Measurements from ENCODE around the gene HIVEP3.
"Not testable (repeated sequence)": the region's sequence is repeated elsewhere in the genome, so short reads cannot be mapped to it uniquely, and the experiment has no call there.

HIVEP3 gene

DNA sequence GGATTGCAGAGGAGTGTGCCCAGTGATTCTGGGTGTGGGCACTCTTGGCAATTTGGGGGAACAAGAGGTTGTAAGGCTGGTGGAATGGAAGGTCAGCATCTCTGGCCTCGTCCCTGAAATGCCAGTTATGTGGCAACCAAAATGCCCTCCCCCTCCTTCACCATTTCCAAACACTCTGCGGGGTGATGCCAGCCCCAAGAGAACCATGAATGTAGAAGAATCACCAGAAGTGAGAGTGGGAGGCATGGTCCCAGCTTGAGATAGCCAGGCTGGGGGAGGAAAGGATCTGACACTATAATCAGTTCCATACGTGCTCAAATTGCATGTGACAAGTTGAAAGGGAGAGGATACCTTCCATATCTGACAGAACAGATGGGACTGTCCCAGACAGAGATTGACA, 345.5 kb downstream of the HIVEP3 start:
- DNase-seq, result no peak

GRCh38 chr1:41572224-41572623, 346.5 kb downstream of the HIVEP3 start:
- no peak for DNase-seq

GRCh38 chr1:41571041-41571440, 347.7 kb downstream of the HIVEP3 start:
- no peak for DNase-seq

DNA sequence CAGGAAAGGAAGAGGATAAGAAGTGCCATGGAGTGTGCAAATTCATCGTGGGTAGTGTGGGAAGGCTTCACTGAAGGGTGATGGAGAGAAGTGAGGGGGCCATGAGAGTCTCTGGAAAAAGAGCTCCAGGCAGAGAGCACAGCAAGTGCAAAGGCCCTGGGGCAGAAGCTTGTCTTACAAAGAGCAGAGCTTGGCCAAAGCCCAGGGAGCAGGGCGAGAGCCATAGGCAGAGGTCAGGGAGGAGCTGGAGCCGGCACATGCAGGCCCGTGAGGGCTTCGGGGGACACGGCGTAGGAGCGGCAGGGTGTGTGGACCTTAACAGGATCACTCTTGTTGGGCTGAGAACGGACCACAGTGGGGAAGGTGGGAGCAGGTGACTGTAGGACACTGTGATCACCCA, 350.5 kb downstream of the HIVEP3 start:
- no peak for DNase-seq

GRCh38 chr1:41566969-41567368, 351.8 kb downstream of the HIVEP3 start:
- no peak for DNase-seq

DNA sequence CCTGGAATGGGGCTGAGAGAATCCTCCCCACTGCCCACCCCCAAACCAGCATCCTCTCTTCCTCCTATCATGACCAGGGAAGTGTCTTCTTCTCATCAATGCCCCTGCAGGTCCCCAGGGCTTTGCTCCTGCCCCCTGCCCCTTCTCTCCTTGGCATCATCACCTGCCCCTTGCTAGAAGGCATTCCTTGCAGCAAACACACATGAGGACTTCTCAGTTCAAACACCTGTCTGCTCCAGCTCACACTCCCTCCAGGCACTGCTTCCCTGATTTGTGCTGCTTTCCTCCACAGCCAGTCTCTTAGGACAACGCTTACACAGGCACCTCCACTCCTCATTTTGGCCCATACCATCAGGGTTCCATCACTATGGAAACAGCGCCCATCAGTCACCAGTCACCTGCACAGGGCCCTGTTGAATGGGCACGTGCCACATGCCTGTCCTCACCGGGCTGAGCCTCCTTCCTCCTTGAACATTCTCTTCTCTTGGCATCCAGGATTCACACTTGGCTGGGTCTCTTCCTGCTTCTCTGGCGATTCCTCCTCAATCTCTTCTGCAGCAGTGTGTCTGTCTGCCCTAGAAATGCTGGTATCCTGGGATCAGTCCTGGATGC, 352.3 kb downstream of the HIVEP3 start:
- no peak for DNase-seq

GRCh38 chr1:41564741-41565475, 353.8 kb downstream of the HIVEP3 start:
- no peak for DNase-seq

DNA sequence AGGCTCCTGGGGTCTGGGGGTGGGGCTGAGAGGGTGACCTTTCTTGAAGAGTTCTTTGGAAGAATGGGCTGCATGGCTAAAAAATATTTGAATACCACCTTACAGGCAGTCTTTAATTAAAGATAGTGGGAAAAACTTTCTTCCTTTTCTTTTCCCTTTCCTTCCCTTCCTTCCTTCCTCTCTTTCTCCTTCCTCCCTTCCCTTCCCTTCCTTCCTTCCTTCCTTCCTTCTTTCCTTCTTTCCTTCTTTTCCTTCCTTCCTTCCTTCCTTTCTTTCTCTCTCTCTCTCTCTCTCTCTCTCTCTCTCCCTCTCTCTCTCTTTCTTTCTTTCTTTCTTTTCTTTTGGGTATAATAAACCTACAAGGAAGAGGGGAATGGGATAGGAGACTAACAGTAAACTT, 356.4 kb downstream of the HIVEP3 start:
- DNase-seq, result no peak

- DNase-seq, result no peak
Measured at GRCh38 chr1:41560931-41561330, 357.8 kb downstream of the HIVEP3 start.

DNA sequence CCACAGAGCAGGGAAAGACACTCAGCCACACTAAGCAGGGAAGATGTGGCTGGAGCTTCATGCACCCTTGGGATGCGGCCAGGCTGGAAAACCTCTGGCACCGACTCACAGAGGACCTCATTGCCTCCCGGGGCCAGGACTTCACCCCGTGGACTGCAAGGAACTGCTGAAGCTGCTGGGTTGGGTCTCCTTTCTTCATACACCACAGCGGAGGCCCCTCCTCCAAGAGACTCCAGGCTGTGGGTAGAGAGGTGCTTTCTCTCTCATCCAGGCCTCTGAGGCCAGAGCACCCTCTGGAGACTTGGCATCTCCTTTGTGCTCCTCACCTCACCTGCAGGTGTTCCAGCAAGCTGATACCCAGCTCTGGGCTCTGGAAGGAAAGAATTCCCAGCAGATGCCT, 358.2 kb downstream of the HIVEP3 start:
- no peak for DNase-seq

GRCh38 chr1:41559331-41559730, 359.4 kb downstream of the HIVEP3 start:
- no peak for DNase-seq

GRCh38 chr1:41558761-41559171, 360.0 kb downstream of the HIVEP3 start:
- no peak for DNase-seq

DNA sequence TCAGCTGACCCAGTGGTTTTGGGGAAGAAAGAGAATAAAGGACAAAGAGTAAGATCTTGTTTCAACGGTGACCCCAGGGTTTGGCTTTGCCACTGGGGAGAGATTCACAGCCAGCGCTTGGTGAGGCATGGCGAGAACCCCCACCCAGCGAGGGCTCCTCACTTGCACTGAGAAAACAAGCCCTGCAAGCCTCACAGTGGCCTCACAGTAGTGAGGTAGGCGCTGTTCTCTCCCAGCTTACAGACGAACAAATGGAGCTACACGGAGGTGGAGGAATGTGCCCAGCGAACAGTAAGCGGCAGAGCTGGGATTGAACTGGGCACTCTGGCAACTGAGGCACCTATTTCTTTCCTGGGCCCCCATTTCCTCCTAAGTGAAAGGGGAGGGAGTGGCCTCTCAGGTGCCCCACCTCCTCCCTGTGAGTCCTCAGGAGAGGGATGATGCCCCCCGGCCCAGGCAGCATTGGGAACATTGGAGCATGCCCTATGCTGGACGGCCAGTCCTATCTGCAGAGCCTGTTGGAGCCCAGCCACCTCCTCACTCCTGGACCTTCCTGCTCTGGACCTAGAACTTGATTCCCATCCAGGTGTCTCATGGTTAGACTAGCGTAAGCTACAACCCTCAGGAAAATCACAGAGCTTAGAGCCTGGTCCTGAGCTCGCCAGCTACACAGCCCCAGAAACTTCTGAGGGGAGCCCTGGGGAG, 360.8 kb downstream of the HIVEP3 start:
- no peak for DNase-seq

DNA sequence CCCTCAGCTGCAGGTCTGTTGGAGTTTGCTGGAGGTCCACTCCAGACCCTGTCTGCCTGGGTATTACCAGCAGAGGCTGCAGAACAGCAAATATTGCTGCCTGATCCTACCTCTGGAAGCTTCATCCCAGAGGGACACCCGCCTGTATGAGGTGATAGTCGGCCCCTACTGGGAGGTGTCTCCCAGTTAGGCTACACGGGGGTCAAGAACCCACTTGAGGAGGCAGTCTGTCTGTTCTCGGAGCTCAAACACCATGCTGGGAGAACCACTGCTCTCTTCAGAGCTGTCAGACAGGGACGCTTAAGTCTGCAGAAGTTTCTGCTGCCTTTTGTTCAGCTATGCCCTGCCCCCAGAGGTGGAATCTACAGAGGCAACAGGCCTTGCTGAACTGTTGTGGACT, 364.0 kb downstream of the HIVEP3 start:
- DNase-seq, result not testable (repeated sequence)

DNA sequence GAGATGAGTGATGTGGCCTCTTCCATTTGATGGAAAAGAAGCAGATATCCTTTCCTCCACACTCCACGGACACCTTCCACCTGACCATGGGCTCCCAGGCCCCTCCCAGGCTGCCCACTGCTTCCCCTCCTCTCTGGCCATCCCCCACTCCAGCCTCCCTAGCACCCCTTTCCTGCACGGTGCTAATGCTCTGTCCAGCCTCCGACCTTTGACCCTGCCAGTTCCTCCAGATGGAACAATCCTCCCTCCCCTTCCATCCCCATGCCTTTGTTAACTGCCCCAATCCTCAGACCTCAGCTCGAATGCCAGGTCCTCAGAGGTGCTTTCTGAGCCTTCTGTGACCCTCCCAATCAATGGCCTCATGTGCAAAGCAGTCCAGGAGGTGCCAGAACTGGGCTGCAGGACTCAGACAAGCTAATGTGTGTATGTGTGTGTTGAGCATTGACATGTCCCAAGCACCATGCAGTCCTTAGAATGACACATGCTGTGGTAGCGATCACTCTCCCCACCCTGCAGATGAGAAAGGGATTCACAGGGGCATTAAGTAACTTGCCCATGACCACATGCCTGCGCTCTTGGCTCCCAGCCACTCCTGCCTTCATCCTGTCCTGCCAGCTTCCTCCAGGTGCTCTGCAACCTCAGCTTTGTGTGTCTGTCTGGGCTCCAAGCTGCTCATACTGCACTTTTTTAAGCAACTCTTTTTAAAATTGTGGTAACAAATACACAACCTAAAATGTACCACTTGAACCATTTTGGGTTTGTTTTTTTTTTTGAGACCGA, 370.8 kb downstream of the HIVEP3 start:
- DNase-seq, result no peak

DNA sequence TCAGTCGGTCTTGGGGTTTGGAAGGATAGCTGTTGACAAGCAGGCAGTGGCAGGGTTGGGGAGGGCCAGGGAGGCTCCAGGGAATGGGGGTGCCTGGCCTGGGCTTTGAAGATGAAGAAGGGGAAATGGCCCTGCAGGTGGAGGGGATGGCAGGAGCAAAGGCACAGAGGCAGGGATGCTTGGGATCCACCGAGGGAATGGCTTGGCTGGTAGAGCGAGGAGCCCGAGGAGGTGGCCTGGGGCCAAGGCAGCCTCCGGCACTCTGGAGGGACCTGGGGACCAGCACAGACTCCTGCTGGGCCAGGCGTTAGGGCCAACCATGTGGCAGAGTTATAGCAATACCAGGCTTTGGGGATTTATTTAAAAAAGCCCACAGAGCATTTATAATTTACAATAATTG, 371.4 kb downstream of the HIVEP3 start:
- no peak for DNase-seq

DNA sequence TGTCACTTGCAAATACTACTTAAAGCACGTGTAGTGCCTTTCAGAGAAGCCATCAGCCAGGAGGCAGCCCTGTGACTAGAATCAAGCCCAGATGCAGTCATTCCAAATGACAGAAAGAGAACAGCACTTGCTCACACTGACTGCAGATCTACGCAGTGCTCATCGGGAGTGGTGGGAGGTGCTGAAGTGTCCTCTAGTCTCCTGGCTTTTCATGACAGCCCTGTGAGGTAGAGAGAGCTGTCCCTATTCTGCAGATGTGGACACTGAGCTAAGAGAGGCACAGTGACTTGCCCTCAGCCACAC, 371.9 kb downstream of the HIVEP3 start:
- no peak for DNase-seq

GRCh38 chr1:41545996-41546832, 372.5 kb downstream of the HIVEP3 start:
- DNase-seq, result no peak

GRCh38 chr1:41542196-41542930, 376.4 kb downstream of the HIVEP3 start:
- DNase-seq, result no peak

GRCh38 chr1:41541592-41541952, 377.1 kb downstream of the HIVEP3 start:
- no peak for DNase-seq

GRCh38 chr1:41540886-41541591, 377.7 kb downstream of the HIVEP3 start:
- DNase-seq, result no peak
